ENCODE results near the gene CYP4F11. TPM values are rescaled to one million over a fixed set of nuclear protein-coding genes. Genes with fewer than 3 reads are reported as not detected.
"Not testable (repeated sequence)": the region's sequence is repeated elsewhere in the genome, so short reads cannot be mapped to it uniquely, and the experiment has no call there.

CYP4F11 gene
- total RNA-seq, 1 donor from 2014 or later = not detected

GRCh38 chr19:15874821-15875474 lies 59.4 kb downstream of the CYP4F11 start:
- DNase-seq = no peak

GRCh38 chr19:15873771-15874170 lies 60.6 kb downstream of the CYP4F11 start:
- DNase-seq = not testable (repeated sequence)

GRCh38 chr19:15871570-15871969 lies 62.8 kb downstream of the CYP4F11 start:
- no peak for DNase-seq

GRCh38 chr19:15869873-15870272 lies 64.5 kb downstream of the CYP4F11 start:
- DNase-seq = no peak

GRCh38 chr19:15869109-15869555 lies 65.2 kb downstream of the CYP4F11 start:
- DNase-seq = no peak

- DNase-seq = no peak
Measured at GRCh38 chr19:15866636-15867035, 67.7 kb downstream of the CYP4F11 start.

- DNase-seq = no peak
Measured at GRCh38 chr19:15864824-15865223, 69.5 kb downstream of the CYP4F11 start.

- DNase-seq = no peak
Measured at GRCh38 chr19:15863272-15863671, 71.1 kb downstream of the CYP4F11 start.

- DNase-seq = no peak
Measured at GRCh38 chr19:15862444-15862843, 71.9 kb downstream of the CYP4F11 start.

Small RNA genes lying within 50 kb of the gene (small RNA-seq; reads per million reads assigned to genes)
- gene CYP4F36P (ENCODE audit: low replicate concordance) = not detected

Other genes with a start within 250 kb of the CYP4F11 start
- not detected for gene OR10H2, start 206.5 kb downstream of the CYP4F11 start, total RNA-seq
- gene OR10H3, start 196.5 kb downstream of the CYP4F11 start, total RNA-seq = not detected
- not detected for gene OR10H5, start 146.9 kb downstream of the CYP4F11 start, total RNA-seq
- gene OR10H1, start 118.9 kb downstream of the CYP4F11 start, total RNA-seq = not detected
- 0.89 TPM for gene CYP4F2, start 36.5 kb downstream of the CYP4F11 start, total RNA-seq
- gene OR10H4, start 14.5 kb upstream of the CYP4F11 start, total RNA-seq = not detected
- 264 TPM for gene TPM4, start 142.0 kb upstream of the CYP4F11 start, total RNA-seq
- 46.7 TPM for gene RAB8A, start 177.4 kb upstream of the CYP4F11 start, total RNA-seq
- 0.79 TPM for gene HSH2D, start 209.2 kb upstream of the CYP4F11 start, total RNA-seq
- gene CIB3, start 239.0 kb upstream of the CYP4F11 start, total RNA-seq = not detected

All from skin of body (tissue), 3 donors.